K562 (cell line): ENCODE results near the gene LMBR1L. TPM values are rescaled to one million over a fixed set of nuclear protein-coding genes. Genes with fewer than 3 reads are reported as not detected.
A peak's percentile ranks its signal among the peaks of the same experiment; 100 is the strongest.

Source experiments
- CBX2 ChIP-seq: fragments of 200-600 bp; sonication (generic); IDR thresholded peaks from one replicate; pipeline ENCODE4 v1.6.1; 2012; ENCODE audit warnings: mild to moderate bottlenecking, low read length, inconsistent platforms; ENCODE audit not compliant: insufficient read depth, poor library complexity, severe bottlenecking
- CHCHD3 ChIP-seq: fragments of 250-450 bp; sonication (Bioruptor Pico); IDR thresholded peaks from 2 replicates; pipeline ENCODE4 v2.1.2; 2022; ENCODE audit warnings: mild to moderate bottlenecking
- HDAC8 ChIP-seq: fragments of 450-650 bp; IDR thresholded peaks from 2 replicates; pipeline ENCODE4 v1.6.1; 2016; ENCODE audit warnings: mild to moderate bottlenecking, missing genetic modification characterization, moderate library complexity, missing compliant biosample characterization
- JUND ChIP-seq, 2 experiments: IDR thresholded peaks; 2 replicates in 1 of 2; 3 replicates in 1 of 2; pipeline ENCODE4 v1.6.1; 2011; ENCODE audit warnings: borderline replicate concordance in 2 of 2, low read depth in 2 of 2, low read length in 2 of 2, improper control_type of control experiment in 1 of 2, missing biosample characterization in 1 of 2, missing genetic modification characterization in 1 of 2, missing genetic modification reagents in 1 of 2
- MCM3 ChIP-seq: fragments of 450-650 bp; IDR thresholded peaks from 2 replicates; pipeline ENCODE4 v1.6.1; 2016
- NFE2L1 ChIP-seq: fragments of 450-650 bp; IDR thresholded peaks from 2 replicates; pipeline ENCODE4 v1.6.1; 2016; ENCODE audit warnings: missing genetic modification characterization, low read depth, mild to moderate bottlenecking, missing compliant biosample characterization, moderate library complexity, borderline replicate concordance
- NFXL1 ChIP-seq: fragments of 450-650 bp; formaldehyde crosslinking; IDR thresholded peaks from 2 replicates; pipeline ENCODE4 v1.4.0; 2021; ENCODE audit warnings: mild to moderate bottlenecking
- NFYB ChIP-seq: IDR thresholded peaks from 2 replicates; pipeline ENCODE4 v1.6.1; 2011; ENCODE audit warnings: mild to moderate bottlenecking, moderate library complexity; ENCODE audit not compliant: insufficient read length; ENCODE audit errors: extremely low read depth
- OTX1 ChIP-seq: fragments of 450-650 bp; formaldehyde crosslinking; IDR thresholded peaks from 2 replicates; pipeline ENCODE4 v1.4.0; 2022; ENCODE audit warnings: mild to moderate bottlenecking
- PRMT5 ChIP-seq: sonication (generic); formaldehyde crosslinking; IDR thresholded peaks from 2 replicates; pipeline ENCODE4 v1.5.0; 2020; ENCODE audit warnings: missing genetic modification reagents
- REST ChIP-seq, 2 experiments: fragments of 450-650 bp; formaldehyde crosslinking in 1 of 2; IDR thresholded peaks; 2 replicates each; pipeline versions ENCODE4 v1.4.0 to v1.6.1; 2014 to 2020; ENCODE audit warnings: mild to moderate bottlenecking in 2 of 2, borderline replicate concordance in 1 of 2, low read depth in 1 of 2
- SMAD1 ChIP-seq: fragments of 150-350 bp; IDR thresholded peaks from 2 replicates; pipeline ENCODE4 v1.6.1; 2014; ENCODE audit warnings: low read length, low read depth; ENCODE audit not compliant: partially characterized antibody
- U2AF1 ChIP-seq: fragments of 200-400 bp; formaldehyde crosslinking; optimal IDR thresholded peaks from 2 replicates; pipeline ENCODE3; 2017; ENCODE audit warnings: mild to moderate bottlenecking, low read depth, low read length, moderate library complexity
- ZNF449 ChIP-seq: fragments of 250-450 bp; sonication (Bioruptor Pico); IDR thresholded peaks from 2 replicates; pipeline ENCODE4 v1.8.0; 2022; ENCODE audit warnings: moderate library complexity, mild to moderate bottlenecking, inconsistent platforms
- ZNF764 ChIP-seq: fragments of 250-450 bp; sonication (Bioruptor Pico); IDR thresholded peaks from 2 replicates; pipeline ENCODE4 v1.4.0; 2020; ENCODE audit warnings: low read depth, mild to moderate bottlenecking, moderate library complexity
- polyA plus RNA-seq, 8 experiments: library from polyadenylated mRNA; depleted of rRNA in 4 of 8; stranded (reverse) in 5 of 8; unstranded in 3 of 8; fragments of >200 nt; fragmentation: Nextera tagmentation in 2 of 8; fragmentation: Illumina TruSeq in 1 of 8; extraction: Ambion mirVana in 2 of 8; extraction: Trizol in 1 of 8; gene quantifications; 2 replicates each; pipeline versions ENCODE4 v1.2.1 to v1.2.3, GENCODE V29; 2011 to 2014; ENCODE audit warnings: inconsistent platforms in 1 of 8, missing spikeins in 1 of 8
- total RNA-seq, 7 experiments: library from RNA; depleted of rRNA in 6 of 7; stranded (reverse); fragments of >200 nt in 6 of 7; fragmentation: Illumina TruSeq in 2 of 7; extraction: Trizol in 2 of 7; gene quantifications; 2 replicates each; pipeline versions ENCODE4 v1.2.1 to v1.2.3, GENCODE V29; 2011 to 2021; ENCODE audit warnings: low replicate concordance in 1 of 7
- TF ChIP-seq, protein P1 (sequence below): sonication (generic); formaldehyde crosslinking; IDR thresholded peaks from 2 replicates; pipeline ENCODE4 v1.8.1; 2023; ENCODE audit warnings: mild to moderate bottlenecking, missing genetic modification reagents, moderate library complexity

Gene LMBR1L
- total and polyA plus RNA-seq, 9 of the 15 experiments (the other 6 are each of a cell fraction or from before 2014, with no cell fraction given): 2.5 to 57.0 (median 31.1) TPM

DNA sequence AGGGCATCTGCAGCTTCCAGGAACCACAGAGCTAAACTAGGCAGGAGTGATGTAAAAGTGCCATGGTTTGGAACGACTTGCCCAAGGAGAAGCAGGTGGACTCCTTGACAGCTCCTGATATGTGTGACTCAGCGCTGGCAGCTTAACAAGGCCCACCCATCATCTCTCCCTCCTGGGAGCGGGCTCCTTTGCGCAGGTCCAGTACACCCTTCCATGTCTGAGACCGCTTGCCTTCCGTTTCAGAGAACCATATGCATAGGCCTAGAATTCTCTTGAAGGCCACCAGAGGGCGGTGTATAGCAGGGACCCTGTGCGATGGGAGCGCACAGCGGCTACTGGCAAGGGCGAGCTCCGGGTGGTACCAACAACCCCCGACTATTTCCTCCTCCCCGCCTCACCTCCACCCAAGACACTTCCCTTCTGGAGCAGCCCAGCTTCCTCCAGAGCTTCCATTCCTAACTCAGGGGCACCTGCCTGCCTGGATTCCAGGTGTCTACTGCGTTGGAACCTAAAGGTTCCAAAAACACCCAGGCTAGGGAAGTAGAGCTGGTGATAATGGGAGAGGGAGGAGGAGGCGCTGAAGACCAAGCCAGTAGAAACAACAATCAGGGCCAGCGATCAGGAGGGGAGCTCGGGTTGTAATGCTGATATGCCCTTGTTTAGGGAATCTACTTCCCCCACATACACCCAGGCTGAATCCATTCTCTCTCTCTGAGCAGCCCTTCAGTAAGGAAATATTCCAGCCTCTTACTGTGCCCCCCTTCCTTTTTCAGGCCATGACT, 22.3 kb downstream of the LMBR1L start (continued):
- TF ChIP-seq REST (IDR thresholded peaks at IDR 0.05; ENCODE audit: borderline replicate concordance): peak; percentile 86
- TF ChIP-seq REST (CRISPR knock-in tag; IDR thresholded peaks at IDR 0.05; ENCODE audit: low read depth): peak; percentile 32; the same call in 1 of the 2 replicates
- TF ChIP-seq JUND (IDR thresholded peaks at IDR 0.05; ENCODE audit: borderline replicate concordance, low read depth, low read length): peak; percentile 86
- peak; percentile 79; the same call in 2 of the 3 replicates for TF ChIP-seq JUND (tag; IDR thresholded peaks at IDR 0.05; ENCODE audit: borderline replicate concordance, low read depth, low read length)
- TF ChIP-seq SMAD1: no peak
- TF ChIP-seq NFXL1 (CRISPR knock-in tag): no peak
- no peak for TF ChIP-seq CHCHD3 (CRISPR knock-in tag)
- 0 out of 2 replicates have a peak, but pooled peaks have one; percentile 32 for TF ChIP-seq ZNF449 (CRISPR knock-in tag)
- no peak for TF ChIP-seq CBX2
- TF ChIP-seq NFYB: no peak
- TF ChIP-seq OTX1 (CRISPR knock-in tag): no peak
- TF ChIP-seq, protein P1, sequence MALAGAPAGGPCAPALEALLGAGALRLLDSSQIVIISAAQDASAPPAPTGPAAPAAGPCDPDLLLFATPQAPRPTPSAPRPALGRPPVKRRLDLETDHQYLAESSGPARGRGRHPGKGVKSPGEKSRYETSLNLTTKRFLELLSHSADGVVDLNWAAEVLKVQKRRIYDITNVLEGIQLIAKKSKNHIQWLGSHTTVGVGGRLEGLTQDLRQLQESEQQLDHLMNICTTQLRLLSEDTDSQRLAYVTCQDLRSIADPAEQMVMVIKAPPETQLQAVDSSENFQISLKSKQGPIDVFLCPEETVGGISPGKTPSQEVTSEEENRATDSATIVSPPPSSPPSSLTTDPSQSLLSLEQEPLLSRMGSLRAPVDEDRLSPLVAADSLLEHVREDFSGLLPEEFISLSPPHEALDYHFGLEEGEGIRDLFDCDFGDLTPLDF (CRISPR knock-in tag): no peak
- no peak for TF ChIP-seq NFE2L1 (tag)
- no peak for TF ChIP-seq U2AF1
- no peak for TF ChIP-seq ZNF764
- TF ChIP-seq HDAC8: 0 out of 2 replicates have a peak, but pooled peaks have one; percentile 15
- TF ChIP-seq PRMT5 (CRISPR knock-in tag): no peak
- no peak for TF ChIP-seq MCM3
